HG03521 (cell line): ENCODE data around the gene CDC5L.

Experiments used
- ATAC-seq: cut with Tn5 transposase; IDR thresholded peaks from one replicate; pipeline ENCODE4 v1.9.1; 2021; ENCODE audit warnings: mild to moderate bottlenecking, moderate library complexity; ENCODE audit not compliant: unreplicated experiment

CDC5L gene

DNA sequence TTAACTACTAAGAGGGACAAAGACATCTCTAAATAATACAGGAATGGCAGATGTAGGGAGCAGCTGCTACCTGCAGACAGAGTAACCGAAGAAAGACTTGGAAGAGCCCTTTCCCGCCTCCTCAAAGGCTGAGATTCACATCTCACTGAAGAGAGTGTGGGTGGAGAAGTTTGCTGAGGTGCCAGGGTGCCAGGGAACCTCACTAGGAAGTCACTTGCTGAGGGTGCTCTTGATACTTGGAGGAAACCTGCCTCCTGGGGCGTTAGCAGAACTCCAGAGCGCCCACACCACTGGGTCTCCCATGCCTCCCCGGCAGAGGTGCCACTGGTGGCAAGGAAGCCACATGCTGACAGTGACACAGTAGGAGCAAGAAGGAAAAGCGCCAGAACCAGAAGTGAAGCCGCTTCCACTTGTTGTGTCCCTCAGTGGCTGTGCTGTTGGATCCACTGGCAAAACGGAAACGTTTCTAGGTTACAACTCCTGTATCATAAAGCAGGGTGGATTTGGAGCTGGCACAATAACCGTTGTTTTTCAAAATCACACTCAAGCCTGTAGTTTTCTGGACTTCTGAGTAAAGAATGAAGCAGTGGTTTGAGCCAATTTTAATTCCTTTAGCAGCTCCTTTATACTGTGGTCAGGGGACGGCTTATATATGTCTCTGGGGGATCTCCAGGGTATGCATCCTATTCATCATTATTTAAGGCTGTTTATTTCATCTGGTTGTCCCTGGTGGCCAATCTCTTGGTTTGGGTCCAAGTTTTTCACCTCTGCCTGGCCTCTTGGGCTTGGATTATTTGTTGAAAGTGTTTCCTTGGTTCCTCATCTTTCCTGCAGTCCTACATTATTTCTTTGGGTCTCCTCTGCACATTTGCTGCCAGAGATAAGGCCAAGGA is 64.5 kb downstream of the CDC5L start:
- ATAC-seq, result no peak

DNA sequence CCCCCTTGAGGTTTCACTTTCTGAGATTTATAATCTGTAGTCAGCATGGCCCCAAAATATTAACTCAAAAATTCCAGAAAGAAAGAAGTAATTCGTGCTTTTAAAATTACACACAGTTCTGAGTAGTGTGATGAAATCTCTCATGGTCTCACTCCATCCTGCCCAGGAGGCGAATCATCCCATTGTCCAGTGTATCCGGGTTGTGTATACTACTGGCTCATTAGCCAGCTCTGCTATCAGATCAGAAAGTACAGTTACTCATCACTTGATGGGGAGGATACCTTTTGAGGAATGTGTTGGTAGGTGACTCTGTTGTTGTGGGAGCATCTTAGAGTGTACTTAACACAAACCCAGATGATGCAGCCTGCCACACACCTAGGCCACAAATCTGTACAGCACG is 65.2 kb downstream of the CDC5L start:
- ATAC-seq, result no peak

DNA sequence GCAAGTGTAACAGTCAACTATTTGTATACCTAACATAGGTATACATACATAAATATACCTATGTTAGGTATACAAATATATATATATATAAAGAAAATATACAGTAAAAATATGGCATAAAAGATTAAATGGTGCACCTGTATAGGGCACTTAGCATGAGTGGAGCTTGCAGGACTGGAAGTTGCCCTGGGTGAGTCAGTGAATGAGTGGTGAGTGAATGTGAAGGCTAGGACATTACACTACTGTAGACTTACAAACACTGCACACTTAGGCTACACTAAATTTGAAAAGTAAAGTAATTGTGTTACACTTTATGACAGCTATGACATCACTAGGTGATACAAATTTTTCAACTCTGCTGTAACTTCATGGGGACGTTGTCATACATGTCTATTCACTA is 65.6 kb downstream of the CDC5L start:
- no peak for ATAC-seq

DNA sequence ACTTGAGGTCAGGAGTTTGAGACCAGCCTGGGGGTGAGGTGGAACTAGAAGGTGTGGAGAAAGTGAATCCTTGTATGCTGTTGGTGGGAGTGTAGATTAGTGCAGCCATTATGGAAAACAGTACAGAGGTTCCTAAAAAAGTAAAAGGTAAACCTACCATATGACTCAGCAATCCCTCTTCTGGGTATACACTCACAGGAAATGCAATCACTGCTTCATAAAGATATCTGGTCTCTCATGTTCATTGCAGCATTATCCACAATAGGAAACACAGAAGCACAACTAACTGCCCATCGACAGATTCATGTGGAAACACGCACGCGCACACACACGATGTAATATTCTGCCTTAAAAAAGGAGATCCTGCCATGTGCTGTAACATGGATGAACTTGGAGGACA is 66.7 kb downstream of the CDC5L start:
- no peak for ATAC-seq

- ATAC-seq, result peak; percentile 75
Measured at GRCh38 chr6:44456070-44456965, 68.8 kb downstream of the CDC5L start.

GRCh38 chr6:44456966-44457292 is 69.4 kb downstream of the CDC5L start:
- no peak for ATAC-seq

- no peak for ATAC-seq
Measured at GRCh38 chr6:44457596-44457995, 70.1 kb downstream of the CDC5L start.

DNA sequence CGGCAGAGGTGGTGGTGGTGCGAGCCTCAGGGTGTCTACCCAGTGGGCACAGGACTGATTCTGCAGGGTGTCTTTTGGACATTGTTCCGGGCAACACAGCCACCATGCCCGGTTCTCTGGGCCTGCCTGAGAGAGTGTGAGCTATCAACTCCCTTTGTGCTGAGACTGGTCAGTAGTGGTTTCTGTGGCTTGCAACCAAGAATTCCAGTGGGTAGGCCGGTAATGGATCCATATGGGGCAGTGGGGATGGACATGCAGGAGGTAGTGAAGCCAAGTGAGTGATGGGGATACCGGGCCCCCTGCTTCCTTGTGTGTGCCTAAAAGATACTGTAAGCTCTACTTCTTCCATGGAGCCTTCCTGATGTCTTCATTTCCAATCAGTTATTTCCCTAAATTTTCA is 71.0 kb downstream of the CDC5L start:
- ATAC-seq, result no peak

DNA sequence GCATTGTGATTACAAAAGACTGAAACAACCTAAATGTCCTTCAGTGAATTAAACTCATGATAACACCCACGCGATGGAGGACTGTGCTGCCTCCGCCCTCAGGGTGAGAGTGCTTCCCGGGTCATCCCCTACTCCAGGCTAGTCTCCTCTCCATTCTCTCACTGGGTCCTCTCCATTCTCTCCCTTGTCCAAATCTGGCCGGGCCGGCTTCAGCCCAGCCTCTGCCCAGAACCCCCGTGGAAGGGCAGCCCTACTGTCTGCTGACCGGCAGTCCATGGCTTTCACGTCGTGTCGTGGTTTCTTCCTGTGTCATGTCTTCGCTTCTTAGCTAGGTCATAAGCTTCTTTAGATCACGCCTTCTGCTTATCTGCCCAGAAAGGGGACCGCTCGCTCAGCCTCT is 74.8 kb downstream of the CDC5L start:
- no peak for ATAC-seq

DNA sequence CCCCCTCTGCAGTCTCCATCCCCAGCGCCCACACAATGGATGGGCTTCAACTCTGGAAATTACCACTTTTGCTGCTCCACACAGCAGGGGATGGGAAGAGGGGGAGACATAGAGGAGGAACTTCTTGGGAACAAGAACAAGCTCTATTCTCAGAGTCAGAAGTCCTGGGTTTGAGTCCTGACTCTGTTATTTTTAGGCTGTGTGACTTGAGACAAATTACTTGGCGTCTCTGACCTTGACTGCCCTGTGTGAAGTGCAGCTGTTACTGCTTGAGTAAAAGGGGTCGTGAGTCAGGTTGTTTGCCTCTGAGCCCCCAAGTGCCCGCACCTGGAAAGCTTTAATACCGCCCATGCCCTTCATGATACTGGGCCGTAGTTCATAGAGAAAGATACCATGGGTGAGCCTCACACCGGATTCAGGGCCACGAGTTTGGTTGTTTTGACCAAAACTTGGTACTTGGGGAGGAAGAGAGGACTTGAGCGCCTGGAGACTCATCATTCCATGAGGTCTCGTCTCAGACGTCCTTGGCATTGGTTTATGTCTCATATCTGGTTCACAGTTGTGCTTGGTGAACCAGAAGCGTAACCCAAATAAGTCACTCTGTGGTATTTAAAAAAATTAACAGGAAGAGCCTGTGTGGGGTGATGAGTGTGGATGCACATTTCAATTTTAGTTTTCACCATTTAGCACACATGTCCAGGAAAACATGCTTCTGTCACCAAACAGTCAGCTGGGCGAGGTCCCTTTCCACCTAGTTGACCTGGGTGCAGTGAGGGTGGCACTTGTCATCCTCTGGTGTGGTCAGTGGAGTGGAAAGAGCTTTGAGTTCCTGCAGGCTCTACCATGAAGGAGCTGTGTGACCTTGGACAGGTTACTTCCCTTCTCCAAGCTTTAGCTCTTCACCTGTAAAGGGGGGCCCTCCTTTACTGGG is 75.6 kb downstream of the CDC5L start:
- no peak for ATAC-seq

GRCh38 chr6:44463728-44464450 is 76.4 kb downstream of the CDC5L start:
- no peak for ATAC-seq

DNA sequence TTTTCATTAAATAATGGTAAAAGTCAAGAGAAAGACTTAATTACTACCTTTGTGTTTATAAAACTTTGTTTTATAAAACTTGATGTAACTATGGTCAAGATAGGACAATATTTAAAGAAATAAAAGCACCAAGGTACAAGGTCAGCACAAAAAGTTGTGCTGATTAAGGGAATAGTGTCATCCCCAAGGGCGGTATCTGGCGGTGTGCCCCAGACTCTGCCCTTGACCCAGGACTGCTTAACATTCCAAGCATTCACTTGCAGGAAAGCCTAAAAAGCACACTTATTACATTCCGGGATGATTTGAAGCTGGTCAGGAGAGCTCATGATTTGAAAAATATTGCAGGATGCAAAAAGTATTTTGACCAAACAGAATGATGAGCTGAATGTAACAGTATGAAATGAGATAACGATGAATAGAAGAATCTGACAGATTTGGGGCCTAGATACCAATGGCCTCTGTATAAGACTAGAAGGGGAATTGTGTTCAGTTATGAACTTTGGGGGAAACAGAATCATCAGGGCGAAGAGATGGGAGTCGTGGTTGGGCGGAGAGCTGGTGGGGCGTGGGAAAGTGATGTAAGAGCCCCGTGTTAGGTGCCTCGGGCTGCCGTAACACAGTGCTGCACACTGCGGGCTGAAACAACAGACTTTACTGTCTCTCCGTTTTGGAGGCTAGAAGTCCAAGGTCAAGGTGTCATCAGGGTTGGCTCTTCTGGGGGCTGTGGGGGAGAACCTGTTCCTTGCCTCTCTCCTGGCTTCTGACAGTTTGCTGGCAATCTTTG is 77.2 kb downstream of the CDC5L start:
- ATAC-seq, result no peak

DNA sequence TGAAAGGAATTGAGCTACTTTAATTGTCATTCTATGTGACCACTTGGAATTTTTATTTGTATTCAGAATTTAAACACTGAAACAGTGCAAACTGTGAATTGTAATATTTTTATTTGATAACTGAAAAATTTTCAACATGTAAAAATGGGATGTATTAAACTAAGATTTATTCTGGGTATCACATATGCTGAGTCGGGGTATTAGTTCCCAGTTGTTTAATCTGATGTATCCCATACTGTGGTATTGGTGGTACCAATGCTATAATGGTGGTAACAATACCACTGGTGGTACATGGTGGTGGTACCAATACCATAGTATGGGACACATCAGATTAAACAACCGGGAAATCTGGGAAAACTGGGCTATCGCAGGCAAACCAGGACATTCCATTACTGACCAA is 79.4 kb downstream of the CDC5L start:
- ATAC-seq, result no peak

DNA sequence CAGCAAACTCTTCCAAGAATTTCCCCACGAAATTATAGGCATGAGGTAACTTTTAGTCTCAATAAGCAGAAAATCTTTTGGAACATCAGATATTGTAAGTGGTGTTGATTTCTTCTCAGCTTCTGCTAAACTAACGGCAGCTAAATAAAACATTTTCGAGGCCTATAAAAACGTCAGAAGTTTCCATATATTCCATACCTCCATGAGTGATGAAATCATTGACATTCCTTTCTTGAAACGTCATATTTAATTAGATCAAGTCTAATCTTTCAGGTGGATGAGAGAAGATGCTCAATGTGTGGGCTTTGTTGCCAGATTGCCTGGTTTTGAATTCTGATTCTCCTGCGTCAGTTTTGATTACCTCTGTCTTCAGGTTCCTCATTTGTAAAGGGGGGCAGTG is 81.3 kb downstream of the CDC5L start:
- ATAC-seq, result no peak

- ATAC-seq, result no peak
Measured at GRCh38 chr6:44470115-44470464, 82.6 kb downstream of the CDC5L start.

DNA sequence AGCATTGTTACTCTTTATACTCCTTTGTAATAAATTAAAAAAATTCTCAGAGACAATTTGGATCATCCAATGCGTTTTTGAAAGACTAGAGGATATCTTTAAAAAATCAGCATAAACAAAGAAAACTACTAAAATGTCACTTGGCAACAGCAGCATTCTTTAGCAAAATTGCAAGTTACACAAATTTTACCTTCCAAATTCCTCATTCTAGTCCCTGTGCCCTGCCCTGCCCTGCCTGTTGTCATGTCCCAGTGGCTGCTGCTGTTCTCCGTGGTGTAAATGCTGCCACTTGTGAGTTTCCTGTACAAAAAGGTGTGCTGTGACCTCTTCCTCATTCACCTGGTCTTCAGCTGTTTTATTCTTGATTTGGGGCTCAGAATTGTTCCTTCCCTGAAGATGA is 83.2 kb downstream of the CDC5L start:
- no peak for ATAC-seq

GRCh38 chr6:44471271-44471981 is 83.9 kb downstream of the CDC5L start:
- ATAC-seq, result no peak

GRCh38 chr6:44472250-44472945 is 84.9 kb downstream of the CDC5L start:
- ATAC-seq, result no peak
